ENCODE measurements around the gene MARK3. TPM values are rescaled to one million over a fixed set of nuclear protein-coding genes. Genes with fewer than 3 reads are reported as not detected.

Gene MARK3
- total and polyA plus RNA-seq, 2 of the 4 experiments (the other 2 are of a cell fraction): 78.5 to 80.5 TPM

GRCh38 chr14:103385929-103386712, 906 bp downstream of the MARK3 start:
- Histone ChIP-seq H2AK9ac (replicated peaks; ENCODE audit: low read depth, low read length, poor library complexity) (peak overlapping the region; percentile 98), H2BK20ac (ENCODE audit: low read depth, low read length) (no peak overlapping the region), H4K8ac (ENCODE audit: low read depth in 2 of 2, low read length in 2 of 2) (peak overlapping the region in 1 of 2 experiments; percentile 41; a peak in 1 of 4 replicates), H3K4me3 (ENCODE audit: insufficient read depth, low read depth, low read length) (peak overlapping the region; percentile 100), H2AK5ac (ENCODE audit: low read depth, low read length) (peak overlapping the region; percentile 92; the same call in 1 of the 2 replicates), H3K9ac (ENCODE audit: low read depth, low read length) (peak overlapping the region; percentile 99), H2BK120ac (ENCODE audit: low read depth, low read length) (peak overlapping the region; percentile 52), H3K9me3 (ENCODE audit: control insufficient read depth, insufficient read depth, low read length) (no peaks in the 10 kb centered on the region), H3K27ac (ENCODE audit: insufficient read depth, low read length) (peak overlapping the region; percentile 93), H3K4me2 (ENCODE audit: low read depth, low read length) (peak overlapping the region; percentile 98), H2AFZ (replicated peaks; ENCODE audit: low read length, poor library complexity) (peak overlapping the region; percentile 72), H3K23ac (ENCODE audit: low read depth, low read length) (peak overlapping the region; percentile 99), H2BK5ac (ENCODE audit: low read depth, low read length, poor library complexity, severe bottlenecking) (peak overlapping the region; percentile 86), H2BK15ac (ENCODE audit: low read depth, low read length) (no peak overlapping the region), H3K56ac (ENCODE audit: extremely low read depth, insufficient read depth, low read length) (peak overlapping the region; percentile 86), H4K91ac (ENCODE audit: insufficient read depth, low read depth, low read length) (0 out of 2 replicates have a peak overlapping the region, but pooled peaks have one; percentile 32), H3K4ac (ENCODE audit: low read depth, low read length) (peak overlapping the region; percentile 88), H3K9me1 (ENCODE audit: insufficient read depth, low read length) (peaks cover 14% of the 10 kb centered on the region), H3K18ac (ENCODE audit: low read depth, low read length) (peak overlapping the region; percentile 37; the same call in 1 of the 2 replicates), H3K27me3 (ENCODE audit: control insufficient read depth, insufficient read depth, low read length) (no peaks in the 10 kb centered on the region), H3K79me1 (ENCODE audit: low read depth in 1 of 2, low read length in 2 of 2) (peaks cover 5 to 35% of the 10 kb centered on the region in 2 experiments; a peak in 3 of 4 replicates), H4K20me1 (ENCODE audit: insufficient read depth, low read length) (peaks cover 55% of the 10 kb centered on the region), H4K5ac (ENCODE audit: low read depth, low read length) (peak overlapping the region; percentile 66; the same call in 1 of the 2 replicates), H3K14ac (replicated peaks; ENCODE audit: low read depth, low read length) (peak overlapping the region; percentile 98), H3K4me1 (ENCODE audit: control insufficient read depth, insufficient read depth, low read length) (peaks cover 12% of the 10 kb centered on the region), H3K36me3 (ENCODE audit: control insufficient read depth, insufficient read depth, low read length) (no peaks in the 10 kb centered on the region)
- BruUV-seq (replicated peaks): no TSS peak
- 1% methylated on average over 19 of the region's 44 CpGs; no CpG with 5 or more reads in 1 of the 2 experiments for WGBS, 2 experiments (ENCODE audit: extremely low coverage in 2 of 2, insufficient read length in 1 of 2)
- ATAC-seq (ENCODE audit: low read depth): no peak
- dilution Hi-C loops (cut with HindIII; ENCODE audit: low sequenced_read_pairs, unreplicated experiment): no loop called here
- no peak for TF ChIP-seq POLR2A (IDR thresholded peaks at IDR 0.05; ENCODE audit: low read depth, low read length)
- TF ChIP-seq MXI1 (IDR thresholded peaks at IDR 0.05; ENCODE audit: borderline replicate concordance, low read depth, low read length): peak; percentile 50; the same call in 1 of the 2 replicates
- TF ChIP-seq USF2 (IDR thresholded peaks at IDR 0.05; ENCODE audit: low read depth, low read length): no peak
- TF ChIP-seq CEBPB (IDR thresholded peaks at IDR 0.05; ENCODE audit: low read depth, low read length): peak; percentile 86
- TF ChIP-seq ELK1 (IDR thresholded peaks at IDR 0.05; ENCODE audit: borderline replicate concordance, low read depth, low read length): no peak
- TF ChIP-seq CHD1 (IDR thresholded peaks at IDR 0.05; ENCODE audit: low read depth, low read length): peak; percentile 86; the same call in 1 of the 2 replicates
- TF ChIP-seq BHLHE40 (IDR thresholded peaks at IDR 0.05; ENCODE audit: low read depth, low read length): no peak
- intact Hi-C loops (cut with micrococcal nuclease): loop anchor here (1.0 kb wide), 1 partner anchor 52 kb away; the partner anchor contains the start of gene EIF5
- ChIA-PET CTCF (no interaction called here), POLR2A (ENCODE audit: unreplicated experiment) (interaction anchor here (0.6 kb wide), 1 partner anchor 49 kb away, joined by 4 read pairs; no protein-coding TSS in a partner anchor)
- in situ Hi-C loops (cut with MboI; ENCODE audit: low sequenced_read_pairs): no loop called here
- DNase-seq: peak; percentile 31

All from IMR-90 (cell line).